ENCODE measurements around the gene RMND1. TPM values are rescaled to one million over a fixed set of nuclear protein-coding genes. Genes with fewer than 3 reads are reported as not detected.

Gene RMND1
- total and polyA plus RNA-seq, 2 of the 13 experiments (the other 11 are each of a cell fraction or from before 2014, with no cell fraction given) = 34.0 to 72.5 TPM

DNA sequence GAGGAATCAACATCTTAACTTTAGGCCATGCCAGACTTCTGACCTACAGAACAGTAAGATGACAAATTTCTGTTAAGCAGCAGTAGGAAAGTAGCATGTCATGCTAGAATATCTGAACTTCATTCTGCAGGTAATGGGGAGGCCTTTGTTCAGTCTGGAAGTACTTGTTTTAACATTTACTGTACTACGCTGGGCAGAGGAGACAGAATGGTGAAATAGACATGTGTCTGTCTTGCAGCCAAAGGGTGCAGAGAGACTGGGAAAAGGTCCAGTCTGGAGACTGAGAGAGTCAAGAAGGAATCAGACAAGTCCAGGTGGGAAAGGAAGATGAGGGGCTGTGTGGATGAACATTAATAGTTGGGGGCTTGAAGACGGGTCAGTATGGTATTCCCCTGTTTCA lies 43.1 kb downstream of the RMND1 start:
- TF ChIP-seq ZSCAN21 (CRISPR knock-in tag; IDR thresholded peaks at IDR 0.05; ENCODE audit: borderline replicate concordance) = no peak
- TF ChIP-seq POLR2A (IDR thresholded peaks at IDR 0.05; ENCODE audit: insufficient read depth in 1 of 2, low read depth in 2 of 2, low read length in 2 of 2) = peak in 1 of 2 experiments; percentile 37; a peak in 1 of 4 replicates
- Histone ChIP-seq H3K79me2 (ENCODE audit: insufficient read depth, low read length) (no peaks in the 10 kb centered on the region), H3K4me2 (ENCODE audit: low read depth, low read length) (no peak overlapping the region), H3K36me3 (replicated peaks in 1 of 2; ENCODE audit: control insufficient read depth in 1 of 2, insufficient read depth in 2 of 2, low read length in 2 of 2) (peaks cover 37 to 77% of the 10 kb centered on the region in 2 experiments), H4K20me1 (ENCODE audit: insufficient read depth, low read length) (no peaks in the 10 kb centered on the region), H3K27ac (ENCODE audit: extremely low read length, insufficient read depth, low read length) (no peak overlapping the region), H3K4me1 (ENCODE audit: insufficient read depth, low read length) (no peaks in the 10 kb centered on the region), H3K4me3 (replicated peaks in 1 of 3; ENCODE audit: insufficient read depth in 1 of 3, low read depth in 2 of 3, low read length in 3 of 3) (no peak overlapping the region), H3K9me3 (ENCODE audit: low read length) (no peaks in the 10 kb centered on the region), H3K27me3 (ENCODE audit: control insufficient read depth in 1 of 2, insufficient read depth in 2 of 2, low read length in 2 of 2) (no peaks in the 10 kb centered on the region), H3K9ac (ENCODE audit: insufficient read depth, low read depth, low read length) (no peak overlapping the region), H2AFZ (ENCODE audit: low read length) (no peak overlapping the region)
- peak; percentile 2; the same call in 1 of the 3 replicates for ATAC-seq
- no TSS peak for BruUV-seq (replicated peaks)
- intact Hi-C loops (cut with micrococcal nuclease; ENCODE audit: unreplicated experiment) = no loop called here
- FAIRE-seq = no peak
- WGBS (ENCODE audit: low lambda C conversion rate) = 100% methylated on average over 2 of the region's 2 CpGs
- CTCF ChIA-PET (ENCODE audit: low intra/inter-chr PET ratio, low total read pairs) = no interaction called here
- in situ Hi-C loops (cut with HindIII; ENCODE audit: extremely low pct_ligation_motif_present, low pct_unique_long_range_greater_than_20kb) = no loop called here
- POLR2A ChIA-PET = no interaction called here
- DNase-seq (ENCODE audit: low spot score) = no peak

DNA sequence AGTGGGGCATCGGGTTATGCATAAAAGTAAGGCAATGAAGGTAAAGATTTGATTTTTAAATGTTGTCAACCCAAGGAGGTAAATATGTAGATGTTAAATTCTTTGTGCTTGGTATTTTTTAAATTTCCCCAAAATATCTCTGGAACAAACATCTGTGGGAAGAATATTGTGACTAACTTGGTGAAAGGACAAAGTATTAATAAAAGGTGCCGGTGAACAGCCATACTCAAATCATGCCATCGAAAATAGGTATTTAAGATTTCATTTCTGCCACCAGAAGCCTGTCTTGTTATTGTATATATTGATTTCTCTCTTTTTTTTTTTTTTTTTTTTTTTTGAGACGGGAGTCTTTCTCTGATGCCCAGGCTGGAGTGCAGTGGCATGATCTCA lies 48.0 kb downstream of the RMND1 start:
- Histone ChIP-seq H3K27ac (ENCODE audit: extremely low read length, insufficient read depth, low read length) (no peak overlapping the region), H3K9me3 (ENCODE audit: low read length) (no peaks in the 10 kb centered on the region), H3K36me3 (replicated peaks in 1 of 2; ENCODE audit: control insufficient read depth in 1 of 2, insufficient read depth in 2 of 2, low read length in 2 of 2) (peaks cover 13 to 32% of the 10 kb centered on the region in 2 experiments), H3K4me2 (ENCODE audit: low read depth, low read length) (no peak overlapping the region), H4K20me1 (ENCODE audit: insufficient read depth, low read length) (no peaks in the 10 kb centered on the region; the same call in 1 of the 2 replicates), H3K4me1 (ENCODE audit: insufficient read depth, low read length) (peaks cover 15% of the 10 kb centered on the region), H3K79me2 (ENCODE audit: insufficient read depth, low read length) (peaks cover 37% of the 10 kb centered on the region), H3K27me3 (ENCODE audit: control insufficient read depth in 1 of 2, insufficient read depth in 2 of 2, low read length in 2 of 2) (no peaks in the 10 kb centered on the region), H2AFZ (ENCODE audit: low read length) (no peak overlapping the region), H3K9ac (ENCODE audit: insufficient read depth, low read depth, low read length) (no peak overlapping the region), H3K4me3 (replicated peaks in 1 of 3; ENCODE audit: insufficient read depth in 1 of 3, low read depth in 2 of 3, low read length in 3 of 3) (no peak overlapping the region)
- intact Hi-C loops (cut with micrococcal nuclease; ENCODE audit: unreplicated experiment) (no loop called here), in situ Hi-C loops (cut with HindIII; ENCODE audit: extremely low pct_ligation_motif_present, low pct_unique_long_range_greater_than_20kb) (no loop called here)
- ATAC-seq (no peak), DNase-seq (ENCODE audit: low spot score) (no peak), FAIRE-seq (no peak)
- no peak for TF ChIP-seq ZNF468 (CRISPR knock-in tag; IDR thresholded peaks at IDR 0.05)
- TF ChIP-seq RBFOX2 (IDR thresholded peaks at IDR 0.05; ENCODE audit: low read depth, low read length) = 0 out of 2 replicates have a peak, but pooled peaks have one; percentile 37
- TF ChIP-seq MBNL3 (CRISPR knock-in tag; conservative IDR thresholded peaks at IDR 0.05) = no peak
- peak; percentile 66 for TF ChIP-seq AGO2 (optimal IDR thresholded peaks at IDR 0.05; ENCODE audit: low read depth, low read length)
- 92% methylated on average over 4 of the region's 4 CpGs for WGBS (ENCODE audit: low lambda C conversion rate)
- ChIA-PET CTCF (ENCODE audit: low intra/inter-chr PET ratio, low total read pairs) (no interaction called here), POLR2A (no interaction called here)
- BruUV-seq (replicated peaks) = no TSS peak

All from HepG2 (cell line).